ENCODE data around the gene IGSF22. TPM values are rescaled to one million over a fixed set of nuclear protein-coding genes. Genes with fewer than 3 reads are reported as not detected.

The IGSF22 gene
- total RNA-seq, 2 donors from 2014 or later = 0.39 TPM; not detected in 1

DNA sequence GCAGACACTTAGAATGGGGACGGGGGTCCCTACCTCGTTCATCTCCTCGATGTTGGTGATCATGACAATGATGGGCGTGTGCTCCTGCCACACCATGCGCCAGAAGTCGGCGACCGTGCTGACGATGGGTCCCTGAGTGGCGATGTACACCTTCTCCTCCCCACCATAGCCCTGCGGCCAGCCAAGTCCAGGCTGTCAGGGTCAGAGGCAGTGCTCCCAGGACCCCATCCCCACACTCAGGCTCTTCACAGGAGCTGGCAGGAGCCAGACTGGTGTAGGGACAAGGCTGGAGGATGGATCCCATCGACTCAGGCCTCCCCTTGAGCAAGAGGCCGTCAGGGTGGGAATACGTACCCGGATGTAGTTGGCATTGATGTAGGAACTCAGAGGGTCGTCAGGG, 7.2 kb upstream of the IGSF22 start:
- no peak overlapping the region for H3K4me3 ChIP-seq
- TF ChIP-seq, protein P1, sequence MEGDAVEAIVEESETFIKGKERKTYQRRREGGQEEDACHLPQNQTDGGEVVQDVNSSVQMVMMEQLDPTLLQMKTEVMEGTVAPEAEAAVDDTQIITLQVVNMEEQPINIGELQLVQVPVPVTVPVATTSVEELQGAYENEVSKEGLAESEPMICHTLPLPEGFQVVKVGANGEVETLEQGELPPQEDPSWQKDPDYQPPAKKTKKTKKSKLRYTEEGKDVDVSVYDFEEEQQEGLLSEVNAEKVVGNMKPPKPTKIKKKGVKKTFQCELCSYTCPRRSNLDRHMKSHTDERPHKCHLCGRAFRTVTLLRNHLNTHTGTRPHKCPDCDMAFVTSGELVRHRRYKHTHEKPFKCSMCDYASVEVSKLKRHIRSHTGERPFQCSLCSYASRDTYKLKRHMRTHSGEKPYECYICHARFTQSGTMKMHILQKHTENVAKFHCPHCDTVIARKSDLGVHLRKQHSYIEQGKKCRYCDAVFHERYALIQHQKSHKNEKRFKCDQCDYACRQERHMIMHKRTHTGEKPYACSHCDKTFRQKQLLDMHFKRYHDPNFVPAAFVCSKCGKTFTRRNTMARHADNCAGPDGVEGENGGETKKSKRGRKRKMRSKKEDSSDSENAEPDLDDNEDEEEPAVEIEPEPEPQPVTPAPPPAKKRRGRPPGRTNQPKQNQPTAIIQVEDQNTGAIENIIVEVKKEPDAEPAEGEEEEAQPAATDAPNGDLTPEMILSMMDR (IDR thresholded peaks at IDR 0.05) = no peak
- no peaks in the 10 kb centered on the region for H3K9me3 ChIP-seq
- DNase-seq (ENCODE audit: low spot score) = no peak
- no peaks in the 10 kb centered on the region for H3K27me3 ChIP-seq
- no peaks in the 10 kb centered on the region for H3K36me3 ChIP-seq
- H3K27ac ChIP-seq = no peak overlapping the region
- H3K4me1 ChIP-seq = no peaks in the 10 kb centered on the region

GRCh38 chr11:18731949-18732821, 6.2 kb upstream of the IGSF22 start:
- no peaks in the 10 kb centered on the region for H3K36me3 ChIP-seq
- peak; percentile 72 for DNase-seq (ENCODE audit: low spot score)
- H3K27ac ChIP-seq = no peak overlapping the region
- no peak overlapping the region for H3K4me3 ChIP-seq
- H3K4me1 ChIP-seq = peaks cover 0 to 6% of the 10 kb centered on the region in 2 donors
- no peaks in the 10 kb centered on the region for H3K27me3 ChIP-seq
- H3K9me3 ChIP-seq = no peaks in the 10 kb centered on the region
- TF ChIP-seq, protein P1 (IDR thresholded peaks at IDR 0.05) = peak; percentile 96 to 97

GRCh38 chr11:18731441-18731840, 5.5 kb upstream of the IGSF22 start:
- Histone ChIP-seq H3K27ac (no peak overlapping the region), H3K9me3 (no peaks in the 10 kb centered on the region), H3K27me3 (no peaks in the 10 kb centered on the region), H3K4me3 (no peak overlapping the region), H3K36me3 (no peaks in the 10 kb centered on the region), H3K4me1 (peaks cover 0 to 6% of the 10 kb centered on the region in 2 donors)
- no peak for DNase-seq (ENCODE audit: low spot score)
- TF ChIP-seq, protein P1 (IDR thresholded peaks at IDR 0.05) = no peak

DNA sequence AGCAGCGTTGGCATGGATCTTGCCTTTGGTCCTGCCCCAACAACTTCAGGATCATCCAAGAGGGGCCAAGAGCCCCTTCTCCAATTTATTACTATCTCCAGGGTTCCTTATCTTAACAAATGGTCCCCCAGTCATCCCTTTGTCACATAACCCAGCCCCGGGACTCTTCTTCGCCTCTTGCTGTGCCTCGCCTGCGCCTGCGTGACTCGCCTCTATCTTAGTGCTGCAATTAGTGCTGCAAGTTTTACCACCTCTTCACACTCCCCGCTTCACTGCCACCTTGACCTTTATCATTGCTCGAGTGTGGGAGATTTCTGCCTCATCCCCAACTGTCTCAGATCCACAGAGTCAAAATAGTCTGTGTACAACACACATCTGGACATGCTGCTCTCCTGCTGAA, 4.0 kb upstream of the IGSF22 start:
- no peaks in the 10 kb centered on the region for H3K9me3 ChIP-seq
- H3K27ac ChIP-seq = no peak overlapping the region
- no peak overlapping the region for H3K4me3 ChIP-seq
- no peaks in the 10 kb centered on the region for H3K27me3 ChIP-seq
- TF ChIP-seq, protein P1 (IDR thresholded peaks at IDR 0.05) = no peak
- H3K36me3 ChIP-seq = no peaks in the 10 kb centered on the region
- DNase-seq (ENCODE audit: low spot score) = no peak
- H3K4me1 ChIP-seq = peaks cover 0 to 6% of the 10 kb centered on the region in 2 donors

- H3K9me3 ChIP-seq = no peaks in the 10 kb centered on the region
- no peak overlapping the region for H3K4me3 ChIP-seq
Measured at GRCh38 chr11:18729426-18729825, 3.4 kb upstream of the IGSF22 start.

More at GRCh38 chr11:18729426-18729825, 3.4 kb upstream of the IGSF22 start:
- TF ChIP-seq, protein P1 (IDR thresholded peaks at IDR 0.05) = no peak
- Histone ChIP-seq H3K27me3 (no peaks in the 10 kb centered on the region), H3K36me3 (no peaks in the 10 kb centered on the region), H3K4me1 (peaks cover 0 to 6% of the 10 kb centered on the region in 2 donors), H3K27ac (no peak overlapping the region)
- no peak for DNase-seq (ENCODE audit: low spot score)
